Pancreas (tissue), 10 donors: ENCODE measurements around the gene TNN. TPM values are rescaled to one million over a fixed set of nuclear protein-coding genes. Genes with fewer than 3 reads are reported as not detected.

Source experiments
- ATAC-seq, 4 donors: fragments of 200-7000 bp; cut with Tn5 transposase; one replicate each; pipeline versions ENCODE4 v1.8.0 to v1.9.1; 2020; ENCODE audit warnings: mild to moderate bottlenecking in 4 of 4, moderate library complexity in 4 of 4
- DNase-seq, 6 donors: peaks; one replicate each; pipeline ENCODE4 v3.0.0-alpha.2; 2020
- FAIRE-seq: peaks from 2 replicates; lab custom pipeline; 2012; peaks lifted over from hg19 to GRCh38; lab: Jason Lieb, UNC
- H3K27ac ChIP-seq, 4 donors: fragments of 200-600 bp; sonication (generic); 1 replicate in 3 of 4; 2 replicates in 1 of 4; pipeline versions ENCODE4 v1.5.0 to v1.8.0; 2020
- H3K27me3 ChIP-seq, 4 donors: fragments of 200-600 bp; one replicate each; pipeline ENCODE4 v1.8.0; 2021
- H3K36me3 ChIP-seq, 3 donors: fragments of 200-600 bp; sonication (generic) in 1 of 3; one replicate each; pipeline versions ENCODE4 v1.5.0 to v1.8.0; 2020 to 2021
- H3K4me1 ChIP-seq, 3 donors: fragments of 200-600 bp; one replicate each; pipeline ENCODE4 v1.8.0; 2021
- H3K4me3 ChIP-seq, 4 donors: fragments of 200-600 bp; sonication (generic) in 2 of 4; one replicate each; pipeline versions ENCODE4 v1.5.0 to v1.8.0; 2020 to 2021
- H3K9me3 ChIP-seq, 4 donors: fragments of 200-600 bp; one replicate each; pipeline ENCODE4 v1.8.0; 2021
- WGBS, 2 donors: extraction: QIAGEN DNeasy Blood & Tissue Kit; methylation state at CpG; one replicate each; pipeline ENCODE4 v1.1.7; 2013; 5-methylcytosine and 5-hydroxymethylcytosine counted together
- intact Hi-C, 3 donors: fragments of 100-400 bp; cut with DNase I; formaldehyde crosslinking; loops; one replicate each; pipeline versions ENCODE4 v1.11.1 to v1.14.2; 2022
- polyA plus RNA-seq, 2 donors: library from polyadenylated mRNA; stranded (reverse); fragments of 200-250 nt; gene quantifications; one replicate each; pipeline ENCODE4 v1.2.3, GENCODE V29; 2013
- total RNA-seq, 6 donors: library from RNA; stranded (reverse); fragmentation: NEBNext Ultra II Directional in 4 of 6; extraction: Animal tissue kit (Norgen Biotek cat#: 25700) in 4 of 6; gene quantifications; one replicate each; pipeline versions ENCODE4 v1.2.1 to v1.2.4, GENCODE V29; 2021 to 2023
- TF ChIP-seq, protein P1 (sequence below), 4 donors: fragments of 200-600 bp; sonication (generic) in 3 of 4; IDR thresholded peaks; one replicate each; pipeline versions ENCODE4 v1.5.0 to v1.8.0; 2021; ENCODE audit warnings: antibody characterized with exemption in 4 of 4
- donor health status: healthy with polysubstance abuse.
- donor health status: DM: no; HTN: no; CAD: no; lungs with moderate emphysema.
- donor health status: DM: no; HTN: no; CAD: no.
- donor health status: control.
- donor health status: control.
- donor health status: Bipolar disorder and iron deficiency.
- donor health status: DM: yes; HTN: yes; CAD: no.
- donor health status: DM: no; HTN: no; CAD: no.
- donor health status: DM: no; HTN: no; CAD: no.
- donor health status: DM: yes; HTN: yes; CAD: no.

The TNN gene
- total and polyA plus RNA-seq, 8 donors, result 0.05 to 0.09 (median 0.07) TPM; not detected in 4

- FAIRE-seq (no peak), DNase-seq (no peak), ATAC-seq (no peak)
- no peaks in the 10 kb centered on the region for H3K27me3 ChIP-seq
- H3K36me3 ChIP-seq, result no peaks in the 10 kb centered on the region
- 43 to 51% methylated on average over 2 of the region's 2 CpGs for WGBS, 2 donors
- TF ChIP-seq, protein P1, sequence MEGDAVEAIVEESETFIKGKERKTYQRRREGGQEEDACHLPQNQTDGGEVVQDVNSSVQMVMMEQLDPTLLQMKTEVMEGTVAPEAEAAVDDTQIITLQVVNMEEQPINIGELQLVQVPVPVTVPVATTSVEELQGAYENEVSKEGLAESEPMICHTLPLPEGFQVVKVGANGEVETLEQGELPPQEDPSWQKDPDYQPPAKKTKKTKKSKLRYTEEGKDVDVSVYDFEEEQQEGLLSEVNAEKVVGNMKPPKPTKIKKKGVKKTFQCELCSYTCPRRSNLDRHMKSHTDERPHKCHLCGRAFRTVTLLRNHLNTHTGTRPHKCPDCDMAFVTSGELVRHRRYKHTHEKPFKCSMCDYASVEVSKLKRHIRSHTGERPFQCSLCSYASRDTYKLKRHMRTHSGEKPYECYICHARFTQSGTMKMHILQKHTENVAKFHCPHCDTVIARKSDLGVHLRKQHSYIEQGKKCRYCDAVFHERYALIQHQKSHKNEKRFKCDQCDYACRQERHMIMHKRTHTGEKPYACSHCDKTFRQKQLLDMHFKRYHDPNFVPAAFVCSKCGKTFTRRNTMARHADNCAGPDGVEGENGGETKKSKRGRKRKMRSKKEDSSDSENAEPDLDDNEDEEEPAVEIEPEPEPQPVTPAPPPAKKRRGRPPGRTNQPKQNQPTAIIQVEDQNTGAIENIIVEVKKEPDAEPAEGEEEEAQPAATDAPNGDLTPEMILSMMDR (IDR thresholded peaks at IDR 0.05), result no peak
- H3K4me3 ChIP-seq, result no peak overlapping the region
- no peak overlapping the region for H3K27ac ChIP-seq
- H3K4me1 ChIP-seq, result no peaks in the 10 kb centered on the region
- H3K9me3 ChIP-seq, result no peaks in the 10 kb centered on the region
- intact Hi-C loops, result no loop called here
Measured at GRCh38 chr1:175062858-175063257, 4.8 kb upstream of the TNN start.

DNA sequence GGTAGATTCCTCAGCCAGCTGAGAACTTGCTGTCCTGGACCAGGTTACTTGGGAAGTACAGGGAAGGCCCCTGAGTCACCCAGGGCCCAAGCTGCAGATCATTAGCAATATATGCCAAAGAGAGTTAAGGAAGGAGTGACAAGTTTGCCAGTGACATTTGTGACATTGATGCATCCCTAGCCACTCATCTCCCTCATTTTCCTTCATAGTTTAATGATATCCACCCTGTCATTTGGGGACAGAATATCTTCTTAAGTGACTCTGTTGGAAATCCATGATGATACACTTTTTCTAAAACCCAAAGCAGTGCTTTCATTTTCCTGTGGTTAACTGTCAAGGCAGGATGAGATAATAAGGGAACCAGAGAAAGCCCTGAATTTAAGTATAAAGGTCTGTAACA is 3.2 kb downstream of the TNN start:
- intact Hi-C loops, result no loop called here
- Histone ChIP-seq H3K27me3 (peaks cover 0 to 4% (median 0%) of the 10 kb centered on the region in 4 donors), H3K36me3 (no peaks in the 10 kb centered on the region), H3K9me3 (no peaks in the 10 kb centered on the region), H3K4me3 (no peak overlapping the region), H3K27ac (no peak overlapping the region), H3K4me1 (no peaks in the 10 kb centered on the region)
- no peak for ATAC-seq
- TF ChIP-seq, protein P1 (IDR thresholded peaks at IDR 0.05), result no peak
- FAIRE-seq, result no peak
- no peak for DNase-seq

DNA sequence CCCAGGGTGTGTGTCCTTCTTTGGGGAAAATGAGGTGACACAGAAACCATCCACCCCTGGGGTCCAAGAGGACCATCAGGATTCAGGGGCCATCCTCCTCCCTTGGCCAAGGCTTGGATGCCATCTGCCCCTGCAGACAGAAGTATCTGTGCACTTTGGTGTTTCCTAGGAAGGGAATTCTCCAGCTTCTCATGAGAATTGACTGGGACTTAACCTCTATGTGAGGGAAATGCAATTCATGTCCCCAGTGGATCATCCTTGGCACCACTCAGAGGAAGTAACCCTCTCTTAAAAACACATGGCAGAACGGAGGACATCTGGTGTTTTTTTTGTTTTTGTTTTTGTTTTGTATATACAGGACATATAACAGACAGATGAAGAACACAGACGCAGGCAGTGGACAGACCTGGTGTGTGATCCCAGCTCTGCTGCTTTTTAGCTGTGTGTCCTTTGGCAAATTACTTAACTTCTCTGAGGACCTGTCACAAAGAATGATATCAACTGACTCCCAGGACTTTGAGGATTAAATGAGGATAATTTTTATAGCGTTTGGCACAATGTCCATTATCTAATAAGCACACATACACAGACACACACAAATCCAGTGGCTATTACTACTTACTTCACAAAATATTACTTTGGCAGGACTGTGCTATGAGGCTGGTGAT is 3.8 kb downstream of the TNN start:
- intact Hi-C loops, result no loop called here
- ATAC-seq (no peak), FAIRE-seq (no peak)

GRCh38 chr1:175072099-175072951 is 4.7 kb downstream of the TNN start:
- FAIRE-seq (no peak), ATAC-seq (peak in 3 of 4 donors; percentile 35 to 82 (median 76)), DNase-seq (peak in 1 of 6 donors; percentile 29)
- intact Hi-C loops, result no loop called here
- Histone ChIP-seq H3K9me3 (no peaks in the 10 kb centered on the region), H3K36me3 (no peaks in the 10 kb centered on the region), H3K27me3 (peaks cover 0 to 4% (median 0%) of the 10 kb centered on the region in 4 donors), H3K27ac (no peak overlapping the region), H3K4me3 (no peak overlapping the region), H3K4me1 (no peaks in the 10 kb centered on the region)
- 24 to 29% methylated on average over 10 of the region's 10 CpGs for WGBS, 2 donors
- TF ChIP-seq, protein P1 (IDR thresholded peaks at IDR 0.05), result no peak

More for the DNA sequence above, 3.8 kb downstream of the TNN start:
- TF ChIP-seq, protein P1 (IDR thresholded peaks at IDR 0.05), result no peak
- Histone ChIP-seq H3K27me3 (peaks cover 0 to 4% (median 0%) of the 10 kb centered on the region in 4 donors), H3K36me3 (no peaks in the 10 kb centered on the region), H3K27ac (no peak overlapping the region), H3K4me3 (no peak overlapping the region), H3K4me1 (no peaks in the 10 kb centered on the region), H3K9me3 (no peaks in the 10 kb centered on the region)
- 50 to 72% methylated on average over 3 of the region's 3 CpGs for WGBS, 2 donors
- DNase-seq, result no peak
